ENCODE measurements around the gene FOXO3. TPM values are rescaled to one million over a fixed set of nuclear protein-coding genes. Genes with fewer than 3 reads are reported as not detected.
"Not testable (repeated sequence)": the region's sequence is repeated elsewhere in the genome, so short reads cannot be mapped to it uniquely, and the experiment has no call there.

Gene FOXO3
- total RNA-seq, 2 donors from 2014 or later: 10.4 to 21.3 TPM

DNA sequence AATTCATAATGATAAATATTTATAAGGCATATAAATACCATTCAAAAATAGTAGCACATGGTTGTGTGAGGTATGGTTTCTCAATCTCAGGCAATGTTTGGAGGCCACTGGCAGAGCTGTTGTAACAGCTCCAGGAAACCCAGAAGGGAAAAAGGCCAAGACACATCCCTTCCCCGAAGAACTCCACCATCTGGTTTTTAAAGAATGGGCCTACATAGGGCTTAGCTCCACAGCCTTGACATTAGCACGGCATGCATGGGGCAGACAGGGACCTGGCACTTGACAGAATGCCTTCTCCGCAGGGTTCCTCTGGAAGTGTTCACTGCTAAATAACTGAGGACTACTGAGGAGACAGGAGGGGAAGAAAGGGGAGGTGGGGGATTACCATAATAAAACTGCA lies 16.1 kb upstream of the FOXO3 start:
- Mint-ChIP-seq H3K4me3 (no peak overlapping the region), H3K27me3 (no peaks in the 10 kb centered on the region), H3K4me1 (no peaks in the 10 kb centered on the region), H3K27ac (no peak overlapping the region), H3K36me3 (ENCODE audit: low read depth) (no peaks in the 10 kb centered on the region), H3K9me3 (no peaks in the 10 kb centered on the region)
- no peak for ATAC-seq (replicated peaks)

- Mint-ChIP-seq H3K36me3 (ENCODE audit: low read depth) (no peaks in the 10 kb centered on the region), H3K4me3 (no peak overlapping the region), H3K4me1 (no peaks in the 10 kb centered on the region), H3K27ac (no peak overlapping the region), H3K27me3 (no peaks in the 10 kb centered on the region), H3K9me3 (no peaks in the 10 kb centered on the region)
- no peak for ATAC-seq (replicated peaks)
Measured at GRCh38 chr6:108546079-108547049, 14.4 kb upstream of the FOXO3 start.

GRCh38 chr6:108549241-108549640 lies 11.5 kb upstream of the FOXO3 start:
- ATAC-seq (replicated peaks): no peak
- no peak overlapping the region for H3K27ac Mint-ChIP-seq
- H3K36me3 Mint-ChIP-seq (ENCODE audit: low read depth): no peaks in the 10 kb centered on the region
- no peaks in the 10 kb centered on the region for H3K9me3 Mint-ChIP-seq
- H3K4me3 Mint-ChIP-seq: no peak overlapping the region
- H3K4me1 Mint-ChIP-seq: no peaks in the 10 kb centered on the region
- H3K27me3 Mint-ChIP-seq: no peaks in the 10 kb centered on the region

DNA sequence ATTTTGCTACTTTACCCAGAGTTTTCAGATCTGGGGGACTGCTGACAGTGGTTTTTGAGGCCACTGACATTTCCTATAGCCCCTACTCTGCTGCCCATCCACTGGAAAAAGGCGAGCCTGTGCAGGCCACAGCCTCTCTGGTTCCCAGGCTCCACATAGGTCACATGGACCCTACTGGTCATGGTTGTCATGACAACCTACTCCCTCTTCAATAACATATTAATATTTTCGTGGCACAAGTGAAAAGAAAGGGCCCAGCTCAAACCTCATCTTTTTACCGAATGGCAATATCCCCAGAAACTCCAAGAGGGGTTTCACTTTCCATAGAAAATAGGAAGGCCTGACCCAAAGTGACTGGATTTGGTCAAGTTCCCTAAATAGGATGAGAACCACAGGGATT lies 11.0 kb upstream of the FOXO3 start:
- no peaks in the 10 kb centered on the region for H3K4me1 Mint-ChIP-seq
- H3K4me3 Mint-ChIP-seq: no peak overlapping the region
- H3K36me3 Mint-ChIP-seq (ENCODE audit: low read depth): no peaks in the 10 kb centered on the region
- no peak for ATAC-seq (replicated peaks)
- no peaks in the 10 kb centered on the region for H3K27me3 Mint-ChIP-seq
- no peaks in the 10 kb centered on the region for H3K9me3 Mint-ChIP-seq
- H3K27ac Mint-ChIP-seq: no peak overlapping the region

DNA sequence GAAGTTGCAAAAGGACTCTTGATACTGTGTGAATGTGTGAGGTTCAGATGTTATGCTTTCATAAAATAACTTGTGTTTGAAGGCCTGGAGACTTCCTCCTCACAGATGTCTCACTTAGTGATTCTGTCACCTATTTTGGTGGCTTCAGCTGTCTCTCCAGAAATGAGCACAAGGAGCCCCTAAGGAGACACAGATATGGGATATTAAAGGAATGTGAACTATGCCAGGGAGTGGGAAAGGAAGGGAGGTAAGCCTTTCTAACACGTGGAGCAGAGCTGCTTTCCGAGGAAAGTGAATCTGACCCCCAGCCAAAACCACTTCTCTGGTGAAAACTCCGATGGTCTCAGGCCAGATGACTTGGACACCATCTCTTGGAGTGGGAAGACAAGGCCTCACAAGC lies 10.5 kb upstream of the FOXO3 start:
- H3K4me3 Mint-ChIP-seq: no peak overlapping the region
- no peak for ATAC-seq (replicated peaks)

GRCh38 chr6:108555399-108556052 lies 5.2 kb upstream of the FOXO3 start:
- ATAC-seq (replicated peaks): no peak
- Mint-ChIP-seq H3K27me3 (no peaks in the 10 kb centered on the region), H3K9me3 (no peaks in the 10 kb centered on the region), H3K4me1 (no peaks in the 10 kb centered on the region), H3K4me3 (no peak overlapping the region), H3K27ac (no peak overlapping the region), H3K36me3 (ENCODE audit: low read depth) (peaks cover 8% of the 10 kb centered on the region)

More for the DNA sequence above, 10.5 kb upstream of the FOXO3 start:
- Mint-ChIP-seq H3K9me3 (no peaks in the 10 kb centered on the region), H3K36me3 (ENCODE audit: low read depth) (no peaks in the 10 kb centered on the region), H3K27ac (no peak overlapping the region), H3K4me1 (no peaks in the 10 kb centered on the region), H3K27me3 (no peaks in the 10 kb centered on the region)

- H3K36me3 Mint-ChIP-seq (ENCODE audit: low read depth): peaks cover 8% of the 10 kb centered on the region
- H3K9me3 Mint-ChIP-seq: no peaks in the 10 kb centered on the region
- ATAC-seq (replicated peaks): no peak
- no peak overlapping the region for H3K4me3 Mint-ChIP-seq
- H3K4me1 Mint-ChIP-seq: no peaks in the 10 kb centered on the region
- H3K27me3 Mint-ChIP-seq: no peaks in the 10 kb centered on the region
- H3K27ac Mint-ChIP-seq: no peak overlapping the region
Measured at GRCh38 chr6:108556250-108556649, 4.5 kb upstream of the FOXO3 start.

- Mint-ChIP-seq H3K4me1 (no peaks in the 10 kb centered on the region), H3K4me3 (peak overlapping the region; percentile 86), H3K27ac (peak overlapping the region; percentile 28), H3K9me3 (no peaks in the 10 kb centered on the region), H3K36me3 (ENCODE audit: low read depth) (peaks cover 12% of the 10 kb centered on the region), H3K27me3 (no peaks in the 10 kb centered on the region)
- ATAC-seq (replicated peaks): no peak
Measured at GRCh38 chr6:108556866-108557493, 3.7 kb upstream of the FOXO3 start.

DNA sequence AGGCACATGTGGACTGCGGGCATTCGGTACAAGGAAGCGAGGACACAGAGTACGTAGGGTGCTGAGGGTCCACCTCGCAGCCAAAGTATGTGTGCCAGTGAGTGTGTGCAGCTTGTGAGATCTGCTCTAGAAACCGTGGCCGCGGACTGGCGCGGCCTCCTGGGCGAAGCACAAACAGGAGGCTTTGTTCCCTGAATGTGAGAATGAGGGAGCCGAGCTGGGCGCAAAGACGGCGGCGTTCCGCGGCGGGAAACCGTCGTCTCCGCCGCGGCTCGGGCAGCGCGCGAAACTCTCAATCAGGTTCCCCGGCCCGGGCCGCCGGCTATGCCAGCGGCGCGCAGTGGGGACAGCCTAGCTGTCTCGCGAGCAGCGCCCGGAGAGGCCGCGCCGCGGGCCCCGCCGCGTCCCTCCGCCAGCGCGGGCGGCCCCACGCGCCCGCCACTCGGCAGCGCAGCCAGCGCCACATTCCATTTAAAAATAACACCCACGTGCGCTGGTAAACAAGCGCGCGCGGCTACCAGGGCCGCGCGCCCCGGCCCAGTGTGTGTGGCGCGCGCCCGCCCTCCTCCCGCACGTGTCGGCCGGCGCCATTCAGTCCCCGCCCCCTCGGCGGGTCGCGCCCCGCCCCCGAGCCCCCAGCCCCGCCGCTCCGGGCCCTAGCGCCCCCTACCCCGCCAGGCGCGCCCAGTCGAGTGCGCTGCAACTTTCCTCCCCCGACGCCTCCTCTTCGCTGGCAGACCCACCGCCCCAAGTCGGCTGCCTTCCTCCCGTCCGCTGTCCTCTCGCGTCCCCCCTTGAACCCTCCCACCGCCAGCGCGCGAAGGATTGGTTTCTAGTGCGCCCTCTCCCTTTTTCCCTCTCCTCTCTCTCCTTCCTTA lies 3.0 kb upstream of the FOXO3 start:
- Mint-ChIP-seq H3K36me3 (ENCODE audit: low read depth) (peaks cover 20% of the 10 kb centered on the region), H3K27me3 (no peaks in the 10 kb centered on the region), H3K4me3 (peak overlapping the region; percentile 86), H3K27ac (peak overlapping the region; percentile 96), H3K4me1 (peaks cover 7% of the 10 kb centered on the region), H3K9me3 (no peaks in the 10 kb centered on the region)
- ATAC-seq (replicated peaks): peak; percentile 22

- Mint-ChIP-seq H3K27ac (peak overlapping the region; percentile 96), H3K4me1 (peaks cover 14% of the 10 kb centered on the region), H3K27me3 (no peaks in the 10 kb centered on the region), H3K4me3 (peak overlapping the region; percentile 86), H3K36me3 (ENCODE audit: low read depth) (peaks cover 27% of the 10 kb centered on the region), H3K9me3 (no peaks in the 10 kb centered on the region)
- peak; percentile 72 for ATAC-seq (replicated peaks)
Measured at GRCh38 chr6:108558372-108559096, 2.2 kb upstream of the FOXO3 start.

- peak overlapping the region; percentile 96 for H3K27ac Mint-ChIP-seq
- H3K4me3 Mint-ChIP-seq: peak overlapping the region; percentile 86
- no peaks in the 10 kb centered on the region for H3K9me3 Mint-ChIP-seq
- peaks cover 19% of the 10 kb centered on the region for H3K4me1 Mint-ChIP-seq
- peak; percentile 55 for ATAC-seq (replicated peaks)
- H3K36me3 Mint-ChIP-seq (ENCODE audit: low read depth): peaks cover 33% of the 10 kb centered on the region
- no peaks in the 10 kb centered on the region for H3K27me3 Mint-ChIP-seq
Measured at GRCh38 chr6:108559097-108559883, 1.4 kb upstream of the FOXO3 start.

DNA sequence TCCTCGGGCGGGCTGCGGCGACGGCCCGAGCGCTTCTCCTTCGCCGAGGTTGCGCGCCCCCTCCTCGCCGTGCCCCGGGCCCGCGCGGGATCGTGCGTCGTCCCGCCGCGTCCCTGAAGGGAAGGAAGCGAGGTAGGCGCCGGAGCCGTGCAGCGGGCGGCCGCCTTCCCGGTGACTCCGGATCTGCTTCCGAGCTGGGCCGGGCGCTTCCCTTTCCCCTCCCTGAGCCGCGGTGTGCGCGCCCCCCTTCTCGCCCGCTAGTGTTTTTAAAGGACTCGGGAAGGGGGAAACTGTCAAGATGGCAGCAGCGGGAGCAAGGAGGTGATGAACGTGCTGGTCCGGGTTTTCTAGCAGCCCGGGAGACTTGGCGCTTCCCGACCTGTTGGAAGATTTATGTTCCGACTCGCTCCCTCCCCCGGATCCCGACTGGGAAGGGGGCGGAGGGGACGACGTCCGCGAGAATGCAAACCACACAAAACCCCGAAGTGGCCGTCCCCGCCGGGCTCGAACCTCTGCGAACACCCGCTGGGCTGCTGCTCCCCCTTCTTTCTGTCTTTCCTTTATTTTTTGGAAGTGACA lies 744 bp upstream of the FOXO3 start:
- Mint-ChIP-seq H3K4me3 (peak overlapping the region; percentile 86), H3K4me1 (peaks cover 25% of the 10 kb centered on the region), H3K27ac (peak overlapping the region; percentile 65), H3K27me3 (no peaks in the 10 kb centered on the region), H3K9me3 (no peaks in the 10 kb centered on the region), H3K36me3 (ENCODE audit: low read depth) (peaks cover 36% of the 10 kb centered on the region)
- peak; percentile 1 for ATAC-seq (replicated peaks)

DNA sequence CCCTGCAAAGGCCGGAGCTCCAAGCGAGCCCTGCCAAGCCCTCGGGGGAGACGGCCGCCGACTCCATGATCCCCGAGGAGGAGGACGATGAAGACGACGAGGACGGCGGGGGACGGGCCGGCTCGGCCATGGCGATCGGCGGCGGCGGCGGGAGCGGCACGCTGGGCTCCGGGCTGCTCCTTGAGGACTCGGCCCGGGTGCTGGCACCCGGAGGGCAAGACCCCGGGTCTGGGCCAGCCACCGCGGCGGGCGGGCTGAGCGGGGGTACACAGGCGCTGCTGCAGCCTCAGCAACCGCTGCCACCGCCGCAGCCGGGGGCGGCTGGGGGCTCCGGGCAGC lies 561 bp downstream of the FOXO3 start:
- Mint-ChIP-seq H3K36me3 (ENCODE audit: low read depth) (peaks cover 47% of the 10 kb centered on the region), H3K4me1 (peaks cover 38% of the 10 kb centered on the region), H3K4me3 (peak overlapping the region; percentile 86)
- H3K27ac Mint-ChIP-seq; ATAC-seq (replicated peaks); H3K9me3 Mint-ChIP-seq; H3K27me3 Mint-ChIP-seq: not testable (repeated sequence)
